ENCODE measurements around the gene KRTAP5-7. TPM values are rescaled to one million over a fixed set of nuclear protein-coding genes. Genes with fewer than 3 reads are reported as not detected.
"Not testable (repeated sequence)": the region's sequence is repeated elsewhere in the genome, so short reads cannot be mapped to it uniquely, and the experiment has no call there.

Gene KRTAP5-7
- total and polyA plus RNA-seq, 12 donors = 0.07 to 0.28 TPM; not detected in 10

DNA sequence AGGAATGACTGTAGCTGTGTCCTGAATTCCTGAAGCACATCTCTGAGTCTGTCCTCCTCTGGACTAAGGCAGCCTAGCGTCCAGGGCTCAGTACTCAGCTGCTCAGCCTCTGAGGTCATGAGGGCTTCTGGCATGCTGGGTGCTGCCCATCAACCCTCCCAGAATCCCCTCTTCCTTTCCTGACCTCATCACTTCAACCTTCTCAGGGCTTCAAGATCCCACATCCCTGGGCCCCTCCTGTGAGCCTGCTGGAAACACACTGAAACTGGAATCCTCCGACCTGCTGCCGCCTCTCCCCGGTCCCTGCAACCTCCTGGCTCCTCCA, 11.6 kb downstream of the KRTAP5-7 start:
- Histone ChIP-seq H3K9me3 (replicated peaks in 1 of 3) (no peaks in the 10 kb centered on the region), H3K27ac (no peak overlapping the region), H3K4me3 (no peak overlapping the region), H3K27me3 (no peaks in the 10 kb centered on the region), H3K4me1 (replicated peaks in 1 of 2) (no peaks in the 10 kb centered on the region), H3K36me3 (replicated peaks in 1 of 2) (no peaks in the 10 kb centered on the region)
- WGBS, 4 donors = 78 to 94% (median 82%) methylated on average over 4 of the region's 4 CpGs
- intact Hi-C loops (cut with DNase I) = no loop called here
- TF ChIP-seq, protein P1, sequence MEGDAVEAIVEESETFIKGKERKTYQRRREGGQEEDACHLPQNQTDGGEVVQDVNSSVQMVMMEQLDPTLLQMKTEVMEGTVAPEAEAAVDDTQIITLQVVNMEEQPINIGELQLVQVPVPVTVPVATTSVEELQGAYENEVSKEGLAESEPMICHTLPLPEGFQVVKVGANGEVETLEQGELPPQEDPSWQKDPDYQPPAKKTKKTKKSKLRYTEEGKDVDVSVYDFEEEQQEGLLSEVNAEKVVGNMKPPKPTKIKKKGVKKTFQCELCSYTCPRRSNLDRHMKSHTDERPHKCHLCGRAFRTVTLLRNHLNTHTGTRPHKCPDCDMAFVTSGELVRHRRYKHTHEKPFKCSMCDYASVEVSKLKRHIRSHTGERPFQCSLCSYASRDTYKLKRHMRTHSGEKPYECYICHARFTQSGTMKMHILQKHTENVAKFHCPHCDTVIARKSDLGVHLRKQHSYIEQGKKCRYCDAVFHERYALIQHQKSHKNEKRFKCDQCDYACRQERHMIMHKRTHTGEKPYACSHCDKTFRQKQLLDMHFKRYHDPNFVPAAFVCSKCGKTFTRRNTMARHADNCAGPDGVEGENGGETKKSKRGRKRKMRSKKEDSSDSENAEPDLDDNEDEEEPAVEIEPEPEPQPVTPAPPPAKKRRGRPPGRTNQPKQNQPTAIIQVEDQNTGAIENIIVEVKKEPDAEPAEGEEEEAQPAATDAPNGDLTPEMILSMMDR (IDR thresholded peaks at IDR 0.05) = no peak
- no peak for TF ChIP-seq POLR2A (IDR thresholded peaks at IDR 0.05)
- DNase-seq = no peak

DNA sequence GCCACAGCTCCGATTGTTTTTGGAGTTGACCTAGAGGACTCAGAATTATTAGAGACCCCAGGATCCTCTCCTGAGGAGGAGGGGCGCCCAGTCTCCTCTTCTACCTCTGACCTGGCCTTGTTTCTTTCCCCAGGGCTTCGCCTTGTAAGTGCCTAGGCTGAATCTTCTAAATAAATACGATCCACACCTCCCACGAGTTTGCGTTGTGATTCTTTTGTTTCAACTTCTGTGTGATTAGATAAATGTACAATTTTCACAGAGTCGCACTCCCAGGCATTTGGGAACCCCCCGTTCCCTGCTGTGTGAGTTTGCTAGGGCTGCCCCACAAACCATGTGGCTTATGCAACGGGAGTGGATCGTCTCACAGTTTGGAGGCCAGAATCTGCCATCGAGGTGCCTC, 11.9 kb downstream of the KRTAP5-7 start:
- no peak overlapping the region for H3K27ac ChIP-seq
- H3K9me3 ChIP-seq (replicated peaks in 1 of 3) = no peaks in the 10 kb centered on the region
- no peaks in the 10 kb centered on the region for H3K36me3 ChIP-seq (replicated peaks in 1 of 2)
- 79 to 82% (median 81%) methylated on average over 11 of the region's 11 CpGs for WGBS, 4 donors
- H3K27me3 ChIP-seq = no peaks in the 10 kb centered on the region
- intact Hi-C loops (cut with DNase I) = no loop called here
- TF ChIP-seq, protein P1 (IDR thresholded peaks at IDR 0.05) = no peak
- no peak for TF ChIP-seq POLR2A (IDR thresholded peaks at IDR 0.05)
- H3K4me1 ChIP-seq (replicated peaks in 1 of 2) = no peaks in the 10 kb centered on the region
- no peak for DNase-seq
- H3K4me3 ChIP-seq = no peak overlapping the region

DNA sequence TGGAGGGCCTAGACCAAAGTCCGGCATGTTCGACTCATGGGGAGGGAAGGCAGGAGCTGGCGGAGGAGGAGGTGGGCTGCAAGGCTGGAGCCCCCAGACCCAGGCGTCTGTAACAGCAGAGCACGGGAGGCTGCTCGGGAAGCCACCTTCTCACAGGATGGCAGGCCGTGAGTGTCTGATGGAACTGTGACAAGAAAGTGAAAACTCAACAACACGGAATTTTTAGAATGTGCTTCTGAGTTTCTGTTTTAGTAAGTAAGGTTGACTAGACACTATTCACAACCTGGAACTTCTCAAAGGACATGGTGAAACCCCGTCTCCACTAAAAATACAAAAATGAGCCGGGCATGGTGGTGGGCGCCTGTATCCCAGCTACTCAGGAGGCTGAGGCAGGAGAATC, 12.9 kb downstream of the KRTAP5-7 start:
- H3K4me1 ChIP-seq (replicated peaks in 1 of 2); H3K27ac ChIP-seq; H3K4me3 ChIP-seq; H3K36me3 ChIP-seq (replicated peaks in 1 of 2); DNase-seq; H3K9me3 ChIP-seq (replicated peaks in 1 of 3); intact Hi-C loops (cut with DNase I); H3K27me3 ChIP-seq: not testable (repeated sequence)
- WGBS, 4 donors = 93 to 95% (median 94%) methylated on average over 11 of the region's 11 CpGs

DNA sequence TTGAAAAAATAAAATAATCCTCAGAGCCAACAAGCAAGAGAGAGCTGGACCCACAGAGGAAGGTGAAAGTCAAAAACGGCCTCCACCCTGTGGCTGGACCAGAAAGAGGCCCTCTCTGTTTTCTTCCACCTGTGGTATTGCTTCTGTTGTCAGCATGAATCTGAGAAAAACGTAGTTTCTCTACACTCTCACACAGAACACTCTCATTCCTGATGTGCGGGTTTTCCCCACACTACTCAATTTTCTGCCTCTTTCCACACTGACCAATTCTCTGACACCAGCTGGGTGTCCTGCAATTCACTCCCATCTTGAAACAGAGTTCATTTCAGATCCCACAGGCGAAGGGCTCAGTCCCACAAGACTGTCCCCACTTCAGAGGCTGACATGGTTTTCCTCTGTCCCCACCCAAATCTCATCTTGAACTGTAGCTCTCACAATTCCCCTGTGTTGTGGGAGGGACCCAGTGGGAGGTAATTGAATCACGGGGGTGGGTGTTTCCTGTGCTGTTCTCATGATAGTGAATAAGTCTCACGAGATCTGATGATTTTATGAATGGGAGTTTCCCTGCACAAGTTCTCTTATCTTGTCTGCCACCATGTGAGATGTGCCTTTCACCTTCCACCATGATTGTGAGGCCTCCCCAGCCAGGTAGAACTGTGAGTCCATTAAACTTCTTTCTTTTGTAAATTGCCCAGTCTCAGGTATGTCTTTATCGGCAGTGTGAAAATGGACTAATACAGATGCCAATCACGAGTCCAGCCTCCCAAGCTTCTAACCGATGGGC, 13.6 kb downstream of the KRTAP5-7 start:
- H3K4me3 ChIP-seq; H3K4me1 ChIP-seq (replicated peaks in 1 of 2); H3K27me3 ChIP-seq; H3K9me3 ChIP-seq (replicated peaks in 1 of 3); H3K36me3 ChIP-seq (replicated peaks in 1 of 2); DNase-seq; intact Hi-C loops (cut with DNase I); H3K27ac ChIP-seq: not testable (repeated sequence)
- WGBS, 4 donors = 87 to 91% (median 90%) methylated on average over 9 of the region's 9 CpGs

DNA sequence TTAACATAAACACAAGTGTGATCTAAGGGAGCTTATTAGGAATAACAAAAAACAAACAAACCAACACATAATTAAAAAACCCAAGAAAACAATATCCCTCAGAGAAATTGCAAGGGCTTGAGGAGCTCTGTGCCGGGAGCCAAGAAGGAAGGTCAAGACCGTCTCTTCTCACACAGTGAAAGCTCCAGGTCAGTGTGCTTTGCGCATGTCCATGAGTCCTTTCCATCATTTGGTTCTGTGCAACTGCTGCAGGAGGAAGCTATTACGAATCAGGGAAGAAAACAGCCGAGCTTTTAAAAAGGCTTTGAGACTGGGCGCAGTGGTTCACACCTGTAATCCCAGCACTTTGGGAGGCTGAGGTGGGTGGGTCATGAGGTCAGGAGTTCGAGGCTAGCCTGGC, 15.3 kb downstream of the KRTAP5-7 start:
- Histone ChIP-seq H3K27ac (no peak overlapping the region), H3K9me3 (replicated peaks in 1 of 3) (no peaks in the 10 kb centered on the region), H3K4me1 (replicated peaks in 1 of 2) (no peaks in the 10 kb centered on the region), H3K27me3 (no peaks in the 10 kb centered on the region), H3K36me3 (replicated peaks in 1 of 2) (no peaks in the 10 kb centered on the region), H3K4me3 (no peak overlapping the region)
- WGBS, 4 donors = 69 to 88% (median 82%) methylated on average over 7 of the region's 7 CpGs
- DNase-seq = no peak
- intact Hi-C loops (cut with DNase I) = no loop called here
- no peak for TF ChIP-seq POLR2A (IDR thresholded peaks at IDR 0.05)
- TF ChIP-seq, protein P1 (IDR thresholded peaks at IDR 0.05) = no peak

Measured in adrenal gland (tissue), 12 donors.